Activated gamma-delta T cell treated with anti-CD3 and anti-CD28 coated beads, Interleukin-2, amount 50 U/mL, for 16 hours (primary cell): Measurements from ENCODE around the gene UBE2QL1.

Experiments
- DNase-seq: peaks from one replicate; pipeline ENCODE4 v3.0.0-alpha.2; 2020; ENCODE audit warnings: low read depth

UBE2QL1 gene

DNA sequence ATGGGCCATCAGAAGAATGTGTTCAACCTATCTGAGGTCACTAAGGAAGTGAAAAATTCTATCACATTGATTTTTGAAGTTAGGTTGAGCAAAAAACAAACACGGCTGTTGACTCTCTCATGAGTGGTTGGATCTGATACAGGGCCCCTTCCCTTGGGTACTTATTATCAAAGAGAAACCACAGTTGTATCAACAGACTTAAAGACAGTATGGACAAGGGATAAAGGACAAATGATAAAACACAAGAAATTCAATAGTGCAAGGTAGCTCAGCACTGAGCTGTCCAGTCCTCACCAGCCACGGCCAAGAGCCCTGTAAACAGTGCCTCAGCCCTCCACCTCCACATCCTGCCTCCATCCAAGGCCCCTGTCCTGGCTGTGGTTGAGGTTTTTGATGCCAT lies 86.9 kb downstream of the UBE2QL1 start:
- no peak for DNase-seq

DNA sequence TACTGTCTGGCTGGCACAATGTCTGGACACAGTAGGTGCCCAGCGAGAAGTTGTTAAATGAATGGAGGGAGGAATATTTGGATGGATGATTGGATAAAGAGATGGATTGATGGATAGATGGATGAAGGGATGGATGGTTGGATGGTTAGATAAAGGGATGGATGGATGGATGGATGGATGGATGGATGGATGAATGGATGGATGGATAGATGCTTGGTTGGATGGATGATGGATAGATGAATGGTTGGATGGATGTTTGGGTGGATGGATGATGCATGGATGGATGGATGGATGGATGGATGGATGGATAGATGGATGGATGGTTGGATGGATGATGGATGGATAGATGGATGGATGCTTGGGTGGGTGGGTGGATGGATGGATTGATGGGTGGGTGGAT lies 90.4 kb downstream of the UBE2QL1 start:
- DNase-seq, result no peak

- DNase-seq, result no peak
Observed at GRCh38 chr5:6540111-6540827, 91.6 kb downstream of the UBE2QL1 start.

- DNase-seq, result no peak
Observed at GRCh38 chr5:6541256-6542013, 92.8 kb downstream of the UBE2QL1 start.

DNA sequence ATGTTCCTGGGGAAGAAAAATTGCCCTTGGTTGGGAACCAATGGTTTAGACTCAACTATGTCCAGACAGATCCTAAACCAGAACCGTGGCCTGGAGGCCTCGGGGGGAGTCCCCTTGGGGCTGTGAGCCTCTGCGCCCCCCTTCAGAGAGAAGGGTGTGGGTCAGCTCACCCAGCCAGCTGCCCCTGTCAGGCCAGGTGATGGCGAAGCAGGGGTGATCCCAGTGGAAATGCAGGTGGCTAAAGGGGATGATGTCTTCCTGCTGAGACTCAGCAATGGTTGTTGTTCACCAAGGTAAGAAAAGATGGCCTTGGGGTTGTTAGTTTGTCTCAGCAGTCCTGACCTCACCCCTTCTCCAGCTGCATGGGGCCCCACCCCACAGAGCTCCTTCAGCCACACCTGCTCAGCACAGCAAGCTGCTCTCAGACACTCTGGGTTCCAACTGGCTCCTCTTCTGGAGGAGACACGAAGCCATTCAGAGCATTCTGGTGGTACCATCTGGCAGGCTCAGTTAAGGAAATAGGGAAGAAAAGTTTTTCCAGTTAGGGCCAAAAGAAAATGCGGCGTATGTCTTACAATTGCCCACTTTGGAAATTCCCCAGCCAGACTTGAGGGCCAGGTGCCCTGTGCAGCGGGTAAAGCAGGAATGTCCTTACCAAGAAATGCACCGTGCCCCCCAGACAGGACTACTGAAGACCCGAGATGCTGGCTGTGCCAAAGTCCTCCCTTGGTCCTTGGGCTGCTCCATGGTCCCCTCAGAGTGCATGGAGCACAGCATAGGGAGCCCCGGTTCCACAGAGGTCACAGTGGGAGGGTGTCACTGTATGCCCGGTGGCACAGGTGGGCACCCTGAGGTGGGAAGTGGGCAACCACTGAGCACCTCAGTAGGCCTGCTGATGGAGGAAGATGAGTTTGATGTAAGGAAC lies 94.0 kb downstream of the UBE2QL1 start:
- no peak for DNase-seq

GRCh38 chr5:6543346-6543730 lies 94.7 kb downstream of the UBE2QL1 start:
- DNase-seq, result no peak

DNA sequence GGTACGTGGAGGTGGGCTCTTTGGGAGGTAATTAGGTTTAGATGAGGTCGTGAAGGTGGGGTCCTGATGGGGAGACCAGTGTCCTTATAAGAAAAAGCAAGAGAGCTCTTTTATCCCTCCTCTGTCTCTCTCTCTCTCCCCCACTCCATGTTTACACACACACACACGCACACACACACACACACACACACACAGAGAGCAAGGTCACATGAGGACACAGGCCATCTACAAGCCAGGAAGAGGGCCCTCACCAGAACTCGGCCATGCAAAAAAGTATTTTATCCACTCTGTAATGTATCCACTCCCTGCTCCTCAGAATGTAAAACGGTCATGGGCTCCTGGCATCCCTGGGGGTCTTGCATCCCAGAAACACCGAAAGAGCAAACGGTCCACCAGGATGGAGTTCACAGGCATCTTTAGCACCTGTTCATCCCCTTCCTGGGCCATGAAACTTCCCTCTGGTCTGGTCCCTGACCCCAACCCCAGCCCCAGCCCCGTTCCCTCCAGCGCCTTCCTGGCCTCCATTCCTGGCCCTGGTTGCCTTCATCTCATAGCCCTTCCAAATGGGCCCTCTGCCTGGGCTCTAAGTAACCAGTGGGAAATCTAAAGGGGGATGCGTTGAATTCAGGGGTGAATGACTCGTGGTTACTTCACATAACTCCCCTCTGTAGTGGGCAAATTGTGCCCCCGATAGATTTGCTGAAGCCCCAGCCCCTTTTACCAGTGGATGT lies 95.3 kb downstream of the UBE2QL1 start:
- no peak for DNase-seq
